IPS-15b (cell line): Measurements from ENCODE around the gene ITGAE.
A peak's percentile ranks its signal among the peaks of the same experiment; 100 is the strongest.
"Not testable (repeated sequence)": the region's sequence is repeated elsewhere in the genome, so short reads cannot be mapped to it uniquely, and the experiment has no call there.

ENCODE experiments used
- H3K27me3 ChIP-seq: one replicate; pipeline ENCODE4 v1.6.1; 2013; ENCODE audit warnings: low read length; ENCODE audit not compliant: control insufficient read depth, insufficient read depth
- H3K36me3 ChIP-seq: one replicate; pipeline ENCODE4 v1.6.1; 2013; ENCODE audit warnings: low read length; ENCODE audit not compliant: control insufficient read depth, insufficient read depth
- H3K4me1 ChIP-seq: one replicate; pipeline ENCODE4 v1.6.1; 2013; ENCODE audit warnings: mild to moderate bottlenecking, low read length; ENCODE audit not compliant: control insufficient read depth, insufficient read depth
- H3K4me3 ChIP-seq: one replicate; pipeline ENCODE4 v1.5.1; 2013; ENCODE audit warnings: low read depth, low read length
- H3K9ac ChIP-seq: one replicate; pipeline ENCODE4 v1.6.1; 2013; ENCODE audit warnings: low read depth, mild to moderate bottlenecking, low read length
- H3K9me3 ChIP-seq: one replicate; pipeline ENCODE4 v1.6.1; 2013; ENCODE audit warnings: mild to moderate bottlenecking, low read length; ENCODE audit not compliant: control insufficient read depth, insufficient read depth

ITGAE gene

GRCh38 chr17:3732210-3732621 is 68.8 kb downstream of the ITGAE start:
- Histone ChIP-seq H3K4me3 (no peak overlapping the region), H3K4me1 (no peaks in the 10 kb centered on the region), H3K27me3 (no peaks in the 10 kb centered on the region), H3K9ac (no peak overlapping the region), H3K36me3 (no peaks in the 10 kb centered on the region), H3K9me3 (no peaks in the 10 kb centered on the region)

DNA sequence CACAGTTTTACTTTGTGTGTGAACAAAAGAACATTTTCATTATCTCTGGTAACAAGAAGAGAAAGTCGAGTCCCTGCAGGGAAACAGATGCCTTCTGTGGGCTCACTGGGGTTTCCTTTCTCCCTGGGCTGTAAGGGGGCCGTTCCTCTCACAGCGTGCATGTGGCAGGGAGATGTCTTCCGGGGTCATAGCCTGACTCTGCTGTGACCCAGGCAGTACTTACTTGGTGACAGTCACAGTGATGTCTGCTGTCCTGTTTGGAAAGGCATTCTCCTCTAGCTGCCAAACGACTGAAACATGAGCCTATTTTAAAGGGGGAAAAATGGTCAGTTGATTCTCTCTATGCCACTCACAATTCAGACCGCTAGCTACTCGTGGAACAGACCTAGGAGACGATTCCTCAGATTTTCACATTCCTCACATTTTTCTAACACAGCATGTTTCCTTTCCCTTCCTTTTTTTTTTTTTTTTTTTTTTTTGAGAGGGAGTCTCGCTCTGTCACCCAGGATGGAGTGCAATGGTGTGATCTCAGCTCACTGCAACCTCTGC is 70.0 kb downstream of the ITGAE start:
- no peaks in the 10 kb centered on the region for H3K9me3 ChIP-seq
- no peak overlapping the region for H3K4me3 ChIP-seq
- H3K36me3 ChIP-seq, result peaks cover 1% of the 10 kb centered on the region
- H3K27me3 ChIP-seq, result no peaks in the 10 kb centered on the region
- H3K4me1 ChIP-seq, result no peaks in the 10 kb centered on the region
- no peak overlapping the region for H3K9ac ChIP-seq

DNA sequence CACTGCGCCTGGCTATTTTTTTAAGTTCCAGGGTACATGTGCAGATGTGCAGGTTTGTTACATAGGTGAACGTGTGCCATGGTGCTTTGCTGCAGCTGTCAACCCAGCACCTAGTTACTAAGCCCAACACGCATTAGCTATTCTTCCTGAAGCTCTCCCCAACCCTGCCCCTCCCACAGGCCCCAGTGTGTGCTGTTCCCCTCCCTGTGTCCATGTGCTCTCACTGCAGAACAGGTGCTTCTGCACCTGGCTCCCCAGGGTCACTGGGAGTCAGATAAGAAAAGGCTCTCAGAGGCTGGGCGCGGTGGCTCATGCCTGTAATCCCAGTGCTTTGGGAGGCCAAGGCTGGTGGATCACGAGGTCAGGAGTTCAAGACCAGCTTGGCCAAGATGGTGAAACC is 71.1 kb downstream of the ITGAE start:
- peaks cover 7% of the 10 kb centered on the region for H3K36me3 ChIP-seq
- no peak overlapping the region for H3K9ac ChIP-seq
- no peaks in the 10 kb centered on the region for H3K27me3 ChIP-seq
- H3K4me3 ChIP-seq, result no peak overlapping the region
- no peaks in the 10 kb centered on the region for H3K9me3 ChIP-seq
- peaks cover under 1% of the 10 kb centered on the region for H3K4me1 ChIP-seq

DNA sequence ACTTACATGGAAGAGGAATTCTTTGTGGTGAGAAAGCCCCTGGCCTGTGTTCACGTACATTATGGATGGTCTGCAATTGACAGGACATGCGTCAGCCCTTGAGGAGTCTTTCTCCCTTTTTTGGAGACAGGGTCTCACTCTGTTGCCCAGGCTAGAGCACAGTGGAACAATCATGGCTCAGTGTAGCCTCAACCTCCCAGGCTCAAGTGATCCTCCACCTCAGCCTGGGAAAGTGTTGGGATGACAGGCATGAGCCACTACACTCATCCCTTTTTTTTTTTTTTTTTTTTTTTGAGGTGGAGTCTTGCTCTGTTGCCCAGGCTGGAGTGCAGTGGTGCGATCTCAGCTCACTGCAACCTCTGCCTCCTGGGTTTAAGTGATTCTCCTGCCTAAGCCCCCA is 72.9 kb downstream of the ITGAE start:
- not testable (repeated sequence) for H3K27me3 ChIP-seq, H3K36me3 ChIP-seq, H3K4me3 ChIP-seq, H3K9me3 ChIP-seq, H3K9ac ChIP-seq, H3K4me1 ChIP-seq

GRCh38 chr17:3727041-3727440 is 73.9 kb downstream of the ITGAE start:
- Histone ChIP-seq H3K4me1 (peaks cover 10% of the 10 kb centered on the region), H3K36me3 (peaks cover 7% of the 10 kb centered on the region), H3K27me3 (no peaks in the 10 kb centered on the region), H3K9ac (no peak overlapping the region), H3K9me3 (no peaks in the 10 kb centered on the region), H3K4me3 (no peak overlapping the region)

DNA sequence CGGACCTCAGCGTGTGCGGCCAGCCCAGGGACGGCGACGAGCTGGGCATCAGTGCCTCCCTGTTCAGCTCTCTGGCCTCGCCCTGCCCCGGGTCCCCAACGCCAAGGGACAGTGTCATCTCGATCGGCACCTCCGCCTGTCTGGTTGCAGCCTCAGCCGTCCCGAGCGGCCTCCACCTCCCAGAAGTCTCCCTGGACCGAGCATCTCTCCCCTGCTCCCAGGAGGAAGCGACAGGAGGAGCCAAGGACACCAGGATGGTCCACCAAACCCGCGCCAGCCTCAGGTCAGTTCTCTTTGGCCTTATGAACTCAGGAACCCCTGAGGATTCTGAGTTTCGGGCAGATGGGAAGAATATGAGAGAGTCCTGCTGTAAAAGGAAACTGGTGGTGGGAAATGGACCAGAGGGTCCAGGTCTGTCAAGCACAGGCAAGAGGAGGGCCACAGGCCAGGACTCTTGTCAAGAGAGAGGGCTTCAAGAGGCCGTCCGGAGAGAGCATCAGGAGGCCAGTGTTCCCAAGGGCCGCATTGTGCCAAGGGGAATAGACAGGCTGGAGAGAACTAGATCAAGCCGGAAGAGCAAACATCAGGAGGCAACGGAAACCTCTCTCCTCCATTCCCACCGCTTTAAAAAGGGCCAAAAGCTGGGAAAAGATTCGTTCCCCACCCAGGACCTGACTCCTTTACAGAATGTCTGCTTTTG is 76.5 kb downstream of the ITGAE start:
- peaks cover 7% of the 10 kb centered on the region for H3K36me3 ChIP-seq
- peak overlapping the region; percentile 92 for H3K9ac ChIP-seq
- no peaks in the 10 kb centered on the region for H3K27me3 ChIP-seq
- peak overlapping the region; percentile 96 for H3K4me3 ChIP-seq
- H3K4me1 ChIP-seq, result peaks cover 10% of the 10 kb centered on the region
- no peaks in the 10 kb centered on the region for H3K9me3 ChIP-seq

DNA sequence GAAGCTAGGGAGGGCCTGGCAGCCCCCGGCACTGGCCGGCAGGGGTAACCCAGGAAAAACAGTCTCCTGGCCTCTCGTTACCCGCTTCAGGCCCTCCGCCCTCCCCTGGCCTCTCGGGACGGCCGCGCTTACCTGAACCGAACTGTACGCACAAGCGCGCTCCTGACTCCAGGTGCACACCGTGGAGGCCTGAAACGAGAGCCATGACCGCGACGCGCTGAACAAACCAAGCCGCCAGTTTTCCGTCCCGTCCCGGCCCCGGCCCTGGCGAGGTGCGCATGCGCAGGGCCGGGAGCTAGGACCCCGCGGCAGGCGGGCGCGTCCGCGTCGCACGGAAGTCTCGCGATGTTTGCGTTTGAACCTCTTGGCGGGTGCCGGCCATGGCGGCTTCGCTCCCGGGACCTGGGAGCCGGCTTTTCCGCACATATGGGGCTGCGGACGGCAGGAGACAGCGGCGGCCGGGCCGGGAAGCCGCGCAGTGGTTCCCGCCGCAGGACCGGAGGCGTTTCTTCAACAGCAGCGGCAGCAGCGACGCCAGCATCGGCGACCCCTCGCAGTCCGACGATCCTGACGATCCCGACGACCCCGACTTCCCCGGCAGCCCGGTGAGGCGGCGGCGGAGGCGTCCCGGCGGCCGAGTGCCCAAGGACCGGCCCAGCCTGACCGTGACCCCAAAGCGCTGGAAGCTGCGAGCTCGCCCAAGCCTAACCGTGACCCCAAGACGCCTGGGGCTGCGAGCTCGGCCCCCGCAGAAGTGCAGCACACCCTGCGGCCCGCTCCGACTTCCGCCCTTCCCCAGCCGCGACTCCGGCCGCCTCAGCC is 77.2 kb downstream of the ITGAE start, which contains the start of gene HASPIN:
Gene HASPIN, plus strand, starts transcription at position 348 of the 822 bp plus-strand sequence. Its CDS starts 33 bp downstream, at position 381.
- Histone ChIP-seq H3K4me3 (peak within 1 kb of the TSS; percentile 96), H3K27me3 (no peaks in the 10 kb centered on the region), H3K9ac (peak within 1 kb of the TSS; percentile 92), H3K4me1 (peaks cover 10% of the 10 kb centered on the region), H3K9me3 (no peaks in the 10 kb centered on the region), H3K36me3 (peaks cover 7% of the 10 kb centered on the region)

GRCh38 chr17:3723188-3723555 is 77.8 kb downstream of the ITGAE start:
- Histone ChIP-seq H3K9ac (peak overlapping the region; percentile 92), H3K4me3 (peak overlapping the region; percentile 96), H3K27me3 (no peaks in the 10 kb centered on the region), H3K4me1 (peaks cover 10% of the 10 kb centered on the region), H3K9me3 (no peaks in the 10 kb centered on the region), H3K36me3 (peaks cover 10% of the 10 kb centered on the region)

DNA sequence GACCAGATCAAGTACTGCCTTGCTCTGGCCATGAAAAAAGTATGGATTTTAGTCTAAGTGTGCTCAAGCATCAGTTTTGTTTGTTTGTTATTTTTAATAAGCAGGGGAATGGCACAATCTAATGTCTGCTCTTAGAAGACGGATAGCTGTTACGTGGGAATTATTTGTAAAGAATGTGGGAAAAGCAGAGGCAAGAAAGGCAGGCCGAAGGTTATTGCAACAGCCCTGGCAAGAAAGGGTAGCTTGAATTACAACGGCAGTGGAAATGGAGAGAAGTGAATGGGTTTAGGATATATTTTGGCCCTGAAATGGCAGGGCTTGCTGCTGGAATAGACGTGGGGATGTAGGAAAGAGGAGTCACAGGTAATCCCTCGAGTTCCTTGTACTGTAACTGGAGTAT is 78.3 kb downstream of the ITGAE start:
- Histone ChIP-seq H3K36me3 (peaks cover 10% of the 10 kb centered on the region), H3K9me3 (no peaks in the 10 kb centered on the region), H3K9ac (peak overlapping the region; percentile 92), H3K4me1 (peaks cover 10% of the 10 kb centered on the region), H3K4me3 (peak overlapping the region; percentile 96), H3K27me3 (no peaks in the 10 kb centered on the region)

DNA sequence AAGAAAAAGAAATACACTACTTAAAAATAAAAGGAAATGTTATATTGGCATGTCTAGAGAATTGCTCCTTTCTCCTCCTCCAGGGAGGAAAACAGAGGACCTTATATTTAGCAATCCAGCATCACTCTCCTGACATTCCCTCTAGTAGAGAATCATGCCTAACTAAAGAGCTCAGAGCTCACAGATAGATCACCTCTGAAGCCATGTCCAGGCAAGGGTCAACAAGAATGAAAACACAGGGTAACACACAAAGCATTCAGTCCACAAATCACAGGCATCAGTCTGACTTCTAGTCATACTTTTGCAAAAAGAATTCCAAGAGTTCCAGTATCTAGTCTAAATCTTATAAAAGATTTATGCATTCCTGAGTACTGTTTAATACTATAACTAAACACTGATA is 81.7 kb downstream of the ITGAE start:
- Histone ChIP-seq H3K27me3 (no peaks in the 10 kb centered on the region), H3K4me1 (peaks cover 6% of the 10 kb centered on the region), H3K36me3 (peaks cover 15% of the 10 kb centered on the region), H3K9me3 (no peaks in the 10 kb centered on the region), H3K4me3 (no peak overlapping the region), H3K9ac (no peak overlapping the region)

DNA sequence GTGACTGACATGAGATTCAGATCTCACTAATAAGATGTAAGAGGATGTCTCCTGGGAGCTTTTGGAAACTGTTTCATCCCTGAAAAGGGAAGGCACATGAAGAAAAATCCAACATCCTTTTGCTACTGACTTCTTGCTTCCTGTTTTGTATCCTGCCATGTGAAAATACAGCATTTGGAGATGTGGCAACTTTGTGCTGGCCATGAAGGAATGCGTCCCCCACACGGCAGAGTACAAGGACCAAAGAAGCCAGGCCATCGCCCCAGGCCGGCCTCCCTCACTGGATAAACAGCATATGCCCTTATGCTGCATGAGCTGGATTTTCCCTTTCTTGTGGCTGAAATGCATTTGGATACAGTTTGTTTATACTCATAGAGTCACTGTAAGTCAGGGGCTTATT is 82.8 kb downstream of the ITGAE start:
- peaks cover 15% of the 10 kb centered on the region for H3K36me3 ChIP-seq

GRCh38 chr17:3715296-3715695 is 85.7 kb downstream of the ITGAE start:
- H3K9me3 ChIP-seq, result no peaks in the 10 kb centered on the region
- H3K9ac ChIP-seq, result no peak overlapping the region
- peaks cover 15% of the 10 kb centered on the region for H3K36me3 ChIP-seq
- H3K4me1 ChIP-seq, result no peaks in the 10 kb centered on the region
- H3K27me3 ChIP-seq, result no peaks in the 10 kb centered on the region
- H3K4me3 ChIP-seq, result no peak overlapping the region

More for the DNA sequence above, 82.8 kb downstream of the ITGAE start:
- no peaks in the 10 kb centered on the region for H3K9me3 ChIP-seq
- H3K4me3 ChIP-seq, result no peak overlapping the region
- peaks cover 6% of the 10 kb centered on the region for H3K4me1 ChIP-seq
- H3K27me3 ChIP-seq, result no peaks in the 10 kb centered on the region
- H3K9ac ChIP-seq, result no peak overlapping the region
